K562 (cell line): ENCODE results near the gene PNMA8B.

Experiments used
- CHD2 ChIP-seq: IDR thresholded peaks from 2 replicates; pipeline ENCODE4 v1.6.1; 2011; ENCODE audit warnings: low read depth, low read length
- FOXJ3 ChIP-seq: sonication (generic); formaldehyde crosslinking; IDR thresholded peaks from 2 replicates; pipeline ENCODE4 v1.4.0; 2020; ENCODE audit warnings: mild to moderate bottlenecking, missing genetic modification reagents
- TF ChIP-seq, protein P1 (sequence below), 3 experiments: IDR thresholded peaks in 2 of 3; conservative IDR thresholded peaks in 1 of 3; 2 replicates each; pipeline ENCODE4 v1.5.1; 2011 to 2012; ENCODE audit warnings: low read length in 3 of 3, mild to moderate bottlenecking in 3 of 3, control low read depth in 2 of 3, improper control_type of control experiment in 1 of 3, inconsistent platforms in 1 of 3, low read depth in 1 of 3, mixed read lengths in 1 of 3, moderate library complexity in 1 of 3; ENCODE audit not compliant: insufficient read depth in 2 of 3

DNA sequence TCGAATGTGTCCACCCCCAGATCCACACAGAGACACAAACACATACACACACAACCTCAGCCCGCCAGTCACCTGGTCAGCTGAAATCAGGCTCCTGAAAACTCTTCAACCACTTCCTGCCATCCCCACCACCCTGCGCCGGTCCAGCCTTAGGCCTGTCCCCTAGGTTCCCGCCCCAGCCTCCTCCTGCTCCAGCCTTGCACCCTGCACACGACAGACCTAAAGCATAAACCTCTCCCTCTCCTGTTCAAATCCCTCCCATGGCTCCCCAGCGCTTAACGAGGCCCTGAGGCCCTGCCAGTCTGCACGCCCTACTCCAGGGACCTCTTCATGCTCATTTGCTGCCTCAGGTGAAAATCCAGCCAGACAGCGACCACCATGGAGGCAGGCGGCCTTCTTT is 7.1 kb downstream of the PNMA8B start:
- TF ChIP-seq FOXJ3 (CRISPR knock-in tag) = no peak
- no peak for TF ChIP-seq CHD2
- TF ChIP-seq, protein P1, sequence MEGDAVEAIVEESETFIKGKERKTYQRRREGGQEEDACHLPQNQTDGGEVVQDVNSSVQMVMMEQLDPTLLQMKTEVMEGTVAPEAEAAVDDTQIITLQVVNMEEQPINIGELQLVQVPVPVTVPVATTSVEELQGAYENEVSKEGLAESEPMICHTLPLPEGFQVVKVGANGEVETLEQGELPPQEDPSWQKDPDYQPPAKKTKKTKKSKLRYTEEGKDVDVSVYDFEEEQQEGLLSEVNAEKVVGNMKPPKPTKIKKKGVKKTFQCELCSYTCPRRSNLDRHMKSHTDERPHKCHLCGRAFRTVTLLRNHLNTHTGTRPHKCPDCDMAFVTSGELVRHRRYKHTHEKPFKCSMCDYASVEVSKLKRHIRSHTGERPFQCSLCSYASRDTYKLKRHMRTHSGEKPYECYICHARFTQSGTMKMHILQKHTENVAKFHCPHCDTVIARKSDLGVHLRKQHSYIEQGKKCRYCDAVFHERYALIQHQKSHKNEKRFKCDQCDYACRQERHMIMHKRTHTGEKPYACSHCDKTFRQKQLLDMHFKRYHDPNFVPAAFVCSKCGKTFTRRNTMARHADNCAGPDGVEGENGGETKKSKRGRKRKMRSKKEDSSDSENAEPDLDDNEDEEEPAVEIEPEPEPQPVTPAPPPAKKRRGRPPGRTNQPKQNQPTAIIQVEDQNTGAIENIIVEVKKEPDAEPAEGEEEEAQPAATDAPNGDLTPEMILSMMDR (IDR thresholded peaks at IDR 0.05 in 2 of 3, conservative IDR thresholded peaks at IDR 0.05 in 1 of 3; ENCODE audit: insufficient read depth in 2 of 3, low read depth in 1 of 3, low read length in 3 of 3) = no peak
